ENCODE data around the gene ICAM3. TPM values are rescaled to one million over a fixed set of nuclear protein-coding genes. Genes with fewer than 3 reads are reported as not detected.

Gene ICAM3
- total and polyA plus RNA-seq, 8 donors, result 5.2 to 13.8 (median 6.4) TPM

- intact Hi-C loops (cut with DNase I), result no loop called here
- TF ChIP-seq CTCF (IDR thresholded peaks at IDR 0.05), result no peak
- ATAC-seq (no peak), DNase-seq (no peak), FAIRE-seq (no peak)
- H3K4me3 ChIP-seq, result peak within 1 kb of the TSS in 2 of 4 donors; percentile 17 to 48
- H3K9me3 ChIP-seq, result no peaks in the 10 kb centered on the region
- 2% methylated on average over 38 to 45 of the region's 45 CpGs for WGBS, 2 donors
- peaks cover 0 to 42% (median 11%) of the 10 kb centered on the region in 4 donors for H3K27me3 ChIP-seq
- H3K27ac ChIP-seq, result no peak within 1 kb of the TSS
- H3K4me1 ChIP-seq, result peaks cover 9 to 22% (median 11%) of the 10 kb centered on the region in 3 donors
- no peaks in the 10 kb centered on the region for H3K36me3 ChIP-seq
Observed at GRCh38 chr19:10289836-10290356, 49.5 kb downstream of the ICAM3 start, which contains the start of gene ICAM5. TSS of gene ICAM5 (plus strand) at chr19:10289952. CDS start at chr19:10290044, 92 bp downstream.

GRCh38 chr19:10289167-10289835, 50.1 kb downstream of the ICAM3 start:
- no peak for TF ChIP-seq CTCF (IDR thresholded peaks at IDR 0.05)
- H3K36me3 ChIP-seq, result no peaks in the 10 kb centered on the region
- DNase-seq (no peak), ATAC-seq (peak in 1 of 4 donors; percentile 5), FAIRE-seq (no peak)
- no peak overlapping the region for H3K27ac ChIP-seq
- no peaks in the 10 kb centered on the region for H3K9me3 ChIP-seq
- 1 to 2% methylated on average over 50 of the region's 50 CpGs for whole genome bisulfite sequencing, 2 donors
- H3K27me3 ChIP-seq, result peaks cover 0 to 37% (median 11%) of the 10 kb centered on the region in 4 donors
- H3K4me3 ChIP-seq, result peak overlapping the region in 2 of 4 donors; percentile 17 to 48
- H3K4me1 ChIP-seq, result peaks cover 9 to 22% (median 11%) of the 10 kb centered on the region in 3 donors
- intact Hi-C loops (cut with DNase I), result no loop called here

GRCh38 chr19:10288662-10289166, 50.7 kb downstream of the ICAM3 start:
- H3K36me3 ChIP-seq, result no peaks in the 10 kb centered on the region
- ATAC-seq (no peak), DNase-seq (no peak), FAIRE-seq (no peak)
- peaks cover 0 to 31% (median 8%) of the 10 kb centered on the region in 4 donors for H3K27me3 ChIP-seq
- intact Hi-C loops (cut with DNase I), result no loop called here
- H3K27ac ChIP-seq, result no peak overlapping the region
- H3K9me3 ChIP-seq, result no peaks in the 10 kb centered on the region
- WGBS, 2 donors, result 4% methylated on average over 23 of the region's 23 CpGs
- peak overlapping the region in 1 of 4 donors; percentile 48 for H3K4me3 ChIP-seq
- TF ChIP-seq CTCF (IDR thresholded peaks at IDR 0.05), result no peak
- peaks cover 9 to 22% (median 11%) of the 10 kb centered on the region in 3 donors for H3K4me1 ChIP-seq

- no peaks in the 10 kb centered on the region for H3K36me3 ChIP-seq
- DNase-seq (peak in 1 of 6 donors; percentile 70), ATAC-seq (peak in 3 of 4 donors; percentile 51 to 71 (median 53)), FAIRE-seq (no peak)
- H3K27ac ChIP-seq, result no peak within 1 kb of the TSS
- WGBS, 2 donors, result 5% methylated on average over 59 of the region's 59 CpGs
- H3K4me3 ChIP-seq, result peak within 1 kb of the TSS in 1 of 4 donors; percentile 22
- H3K27me3 ChIP-seq, result peaks cover 0 to 17% (median 6%) of the 10 kb centered on the region in 4 donors
- peaks cover 9 to 21% (median 10%) of the 10 kb centered on the region in 3 donors for H3K4me1 ChIP-seq
- TF ChIP-seq CTCF (IDR thresholded peaks at IDR 0.05), result no peak
- intact Hi-C loops (cut with DNase I), result no loop called here
- no peaks in the 10 kb centered on the region for H3K9me3 ChIP-seq
Observed at GRCh38 chr19:10286803-10287737, 52.4 kb downstream of the ICAM3 start, which contains the start of gene ICAM4. TSS of gene ICAM4 (plus strand) at chr19:10286955. CDS start at chr19:10287013, 58 bp downstream.
